K562 (cell line): ENCODE measurements around the gene DNAH10.

Source experiments
- ATF7 ChIP-seq: fragments of 450-650 bp; IDR thresholded peaks from 2 replicates; pipeline ENCODE4 v1.7.1; 2014; ENCODE audit warnings: mild to moderate bottlenecking, moderate library complexity
- CTCF ChIP-seq, 3 experiments: IDR thresholded peaks in 2 of 3; conservative IDR thresholded peaks in 1 of 3; 2 replicates each; pipeline ENCODE4 v1.5.1; 2011 to 2012; ENCODE audit warnings: low read length in 3 of 3, mild to moderate bottlenecking in 3 of 3, control low read depth in 2 of 3, improper control_type of control experiment in 1 of 3, inconsistent platforms in 1 of 3, low read depth in 1 of 3, mixed read lengths in 1 of 3, moderate library complexity in 1 of 3; ENCODE audit not compliant: insufficient read depth in 2 of 3
- HLTF ChIP-seq: fragments of 450-650 bp; IDR thresholded peaks from 2 replicates; pipeline ENCODE4 v1.6.1; 2016
- MXI1 ChIP-seq: IDR thresholded peaks from 2 replicates; pipeline ENCODE4 v1.6.1; 2011; ENCODE audit warnings: low read depth, mild to moderate bottlenecking, improper control_type of control experiment, low read length
- RBM22 ChIP-seq: fragments of 200-400 bp; formaldehyde crosslinking; IDR thresholded peaks from 2 replicates; pipeline ENCODE4 v1.6.1; 2018; ENCODE audit warnings: low read length, low read depth; ENCODE audit not compliant: poor library complexity, severe bottlenecking
- SIN3A ChIP-seq, 2 experiments: fragments of 150-350 bp in 1 of 2; IDR thresholded peaks; 2 replicates each; pipeline ENCODE4 v1.6.1; 2011 to 2016; ENCODE audit warnings: borderline replicate concordance in 2 of 2, low read depth in 2 of 2, low read length in 2 of 2, mild to moderate bottlenecking in 2 of 2, moderate library complexity in 2 of 2; ENCODE audit not compliant: control insufficient read depth in 1 of 2
- SP1 ChIP-seq: sonication (generic); formaldehyde crosslinking; IDR thresholded peaks from 2 replicates; pipeline ENCODE4 v1.8.1; 2022; ENCODE audit warnings: mild to moderate bottlenecking, missing genetic modification reagents
- ZNF444 ChIP-seq: fragments of 250-450 bp; sonication (Bioruptor Pico); IDR thresholded peaks from 2 replicates; pipeline ENCODE4 v1.4.0; 2020; ENCODE audit warnings: mild to moderate bottlenecking, moderate library complexity

- TF ChIP-seq SP1 (CRISPR knock-in tag) (no peak), MXI1 (no peak), HLTF (no peak), ZNF444 (CRISPR knock-in tag) (no peak), ATF7 (no peak), CTCF (IDR thresholded peaks at IDR 0.05 in 2 of 3, conservative IDR thresholded peaks at IDR 0.05 in 1 of 3; ENCODE audit: insufficient read depth in 2 of 3, low read depth in 1 of 3, low read length in 3 of 3) (no peak), SIN3A (IDR thresholded peaks at IDR 0.05; ENCODE audit: borderline replicate concordance in 2 of 2, control insufficient read depth in 1 of 2, low read depth in 2 of 2, low read length in 2 of 2) (no peak), RBM22 (no peak)
Measured at GRCh38 chr12:123891011-123891410, 128.9 kb downstream of the DNAH10 start.
